K562 (cell line): Measurements from ENCODE around the gene BDNF. TPM values are rescaled to one million over a fixed set of nuclear protein-coding genes. Genes with fewer than 3 reads are reported as not detected.

Source experiments
- ATAC-seq: fragments of 200-7000 bp; cut with Tn5 transposase; 3 replicates; pipeline ENCODE4 v1.9.1; 2020; ENCODE audit warnings: moderate library complexity
- BruUV-seq: library from RNA; stranded (reverse); fragments of 400-500 nt; replicated peaks from 2 replicates; lab custom pipeline; 2021; lab: Mats Ljungman, UMichigan
- CTCF ChIA-PET: fragments of 300-600 bp; formaldehyde crosslinking; extraction: SDS; loops from one replicate; lab custom pipeline; 2021; ENCODE audit warnings: low intra/inter-chr PET ratio; lab: Yijun Ruan, JAX
- POLR2A ChIA-PET: fragments of 300-600, 350-650 bp; sonication (Branson Sonifier 250); formaldehyde crosslinking; extraction: SDS; loops from one replicate; lab custom pipeline; 2021; ENCODE audit warnings: antibody characterized with exemption, inconsistent platforms; lab: Yijun Ruan, JAX
- DNase-seq, 4 experiments: peaks; one replicate each; pipeline versions ENCODE4 v3.0.0 to v3.0.0-alpha.2; 2011 to 2018; ENCODE audit warnings: low spot score in 3 of 4, mixed read lengths in 3 of 4; ENCODE audit errors: extremely low read depth in 1 of 4
- FAIRE-seq: peaks from 2 replicates; lab custom pipeline; 2011; peaks lifted over from hg19 to GRCh38; lab: Jason Lieb, UNC
- H2AFZ ChIP-seq: 2 replicates; pipeline ENCODE4 v1.6.0; 2011; ENCODE audit warnings: low read depth, low read length, control low read depth, inconsistent platforms
- H3K27ac ChIP-seq: fragments of 200-600 bp; 3 replicates; pipeline ENCODE4 v1.8.0; 2011; ENCODE audit warnings: low read depth, mild to moderate bottlenecking, control low read depth, inconsistent platforms, low read length, moderate library complexity, mixed read lengths; ENCODE audit errors: extremely low read depth
- H3K27me3 ChIP-seq, 2 experiments: fragments of 300-600 bp in 1 of 2; 2 replicates in 1 of 2; 3 replicates in 1 of 2; pipeline versions ENCODE4 v1.6.0 to v1.8.0; 2011; ENCODE audit warnings: inconsistent platforms in 2 of 2, low read length in 2 of 2, mild to moderate bottlenecking in 1 of 2, mixed read lengths in 1 of 2, moderate library complexity in 1 of 2; ENCODE audit not compliant: control insufficient read depth in 2 of 2, insufficient read depth in 2 of 2
- H3K36me3 ChIP-seq: fragments of 300-600 bp; 3 replicates; pipeline ENCODE4 v1.8.0; 2011; ENCODE audit warnings: mild to moderate bottlenecking, low read length, inconsistent platforms; ENCODE audit not compliant: control insufficient read depth, insufficient read depth
- H3K4me1 ChIP-seq, 2 experiments: fragments of 200-600 bp in 1 of 2; replicated peaks in 1 of 2; 2 replicates in 1 of 2; 3 replicates in 1 of 2; pipeline versions ENCODE4 v1.5.1 to v1.8.0; 2011; ENCODE audit warnings: inconsistent platforms in 2 of 2, low read length in 2 of 2, mild to moderate bottlenecking in 1 of 2, mixed read lengths in 1 of 2, moderate library complexity in 1 of 2; ENCODE audit not compliant: control insufficient read depth in 2 of 2, insufficient read depth in 2 of 2
- H3K4me2 ChIP-seq: 2 replicates; pipeline ENCODE4 v1.6.1; 2011; ENCODE audit warnings: low read length, control low read depth, inconsistent platforms, mixed read lengths; ENCODE audit not compliant: insufficient read depth
- H3K4me3 ChIP-seq: fragments of 200-600 bp; sonication (generic), shearing (Covaris generic); 2 replicates; pipeline ENCODE4 v1.5.1; 2016; ENCODE audit warnings: control low read depth, inconsistent platforms
- H3K79me2 ChIP-seq: fragments of 200-600 bp; 3 replicates; pipeline ENCODE4 v1.8.0; 2011; ENCODE audit warnings: low read length, inconsistent platforms; ENCODE audit not compliant: control insufficient read depth, insufficient read depth
- H3K9ac ChIP-seq, 2 experiments: 2 replicates each; pipeline versions ENCODE4 v1.6.0 to v1.6.1; 2011; ENCODE audit warnings: low read depth in 2 of 2, low read length in 2 of 2, control low read depth in 1 of 2, inconsistent platforms in 1 of 2, mild to moderate bottlenecking in 1 of 2, mixed read lengths in 1 of 2; ENCODE audit not compliant: insufficient read depth in 1 of 2
- H3K9me1 ChIP-seq: one replicate; pipeline ENCODE4 v1.6.0; 2011; ENCODE audit warnings: inconsistent platforms, mild to moderate bottlenecking, low read length, moderate library complexity; ENCODE audit not compliant: control insufficient read depth, insufficient read depth
- H3K9me3 ChIP-seq: replicated peaks from 2 replicates; pipeline ENCODE4 v1.5.1; 2011; ENCODE audit warnings: low read depth, low read length, inconsistent platforms; ENCODE audit not compliant: control insufficient read depth, insufficient read depth
- H4K20me1 ChIP-seq: replicated peaks from 2 replicates; pipeline ENCODE4 v1.6.1; 2011; ENCODE audit warnings: low read length, inconsistent platforms, mixed read lengths; ENCODE audit not compliant: control insufficient read depth, insufficient read depth
- BCL6 ChIP-seq: fragments of 250-450 bp; sonication (Bioruptor Pico); IDR thresholded peaks from 2 replicates; pipeline ENCODE4 v1.4.0; 2020
- CBFA2T3 ChIP-seq: fragments of 450-650 bp; IDR thresholded peaks from 2 replicates; pipeline ENCODE4 v1.6.1; 2017
- CHD4 ChIP-seq: fragments of 200-600 bp; sonication (generic); IDR thresholded peaks from 3 replicates; pipeline ENCODE4 v1.6.1; 2012; ENCODE audit warnings: low read depth, mild to moderate bottlenecking, mixed read lengths, low read length, inconsistent platforms; ENCODE audit not compliant: insufficient read depth, insufficient replicate concordance, poor library complexity, severe bottlenecking
- FOXP4 ChIP-seq: sonication (generic); formaldehyde crosslinking; IDR thresholded peaks from 2 replicates; pipeline ENCODE4 v1.8.0; 2022; ENCODE audit warnings: mild to moderate bottlenecking, missing genetic modification reagents, borderline replicate concordance
- FUS ChIP-seq: fragments of 200-400 bp; formaldehyde crosslinking; optimal IDR thresholded peaks from 2 replicates; pipeline ENCODE3; 2017; ENCODE audit warnings: low read depth, low read length
- HNRNPUL1 ChIP-seq: fragments of 200-400 bp; formaldehyde crosslinking; IDR thresholded peaks from 2 replicates; pipeline ENCODE4 v1.6.1; 2017; ENCODE audit warnings: low read length
- MTA1 ChIP-seq: fragments of 450-650 bp; IDR thresholded peaks from 2 replicates; pipeline ENCODE4 v1.6.1; 2017; ENCODE audit warnings: borderline replicate concordance
- MYC ChIP-seq, 2 experiments: fragments of 250-450 bp in 1 of 2; sonication (Bioruptor Pico) in 1 of 2; IDR thresholded peaks; 2 replicates each; pipeline versions ENCODE4 v1.5.1 to v1.6.1; 2012 to 2021; ENCODE audit warnings: low read depth in 2 of 2, borderline replicate concordance in 1 of 2, improper control_type of control experiment in 1 of 2, low read length in 1 of 2, mild to moderate bottlenecking in 1 of 2, moderate library complexity in 1 of 2
- ZBTB49 ChIP-seq: sonication (generic); formaldehyde crosslinking; IDR thresholded peaks from 2 replicates; pipeline ENCODE4 v1.8.0; 2022; ENCODE audit warnings: missing genetic modification reagents, mild to moderate bottlenecking, borderline replicate concordance
- ZNF212 ChIP-seq: fragments of 450-650 bp; formaldehyde crosslinking; IDR thresholded peaks from 2 replicates; pipeline ENCODE4 v1.4.0; 2020; ENCODE audit warnings: mild to moderate bottlenecking
- WGBS: fragments of 100-300 bp; shearing (Covaris generic); methylation state at CpG from one replicate; pipeline ENCODE4 v1.1.6; 2016; ENCODE audit warnings: low coverage, mixed read lengths; ENCODE audit not compliant: insufficient coverage; ENCODE audit errors: missing lambda C conversion rate; 5-methylcytosine and 5-hydroxymethylcytosine counted together
- in situ Hi-C: fragments of 300-500 bp; cut with MboI; formaldehyde crosslinking; loops from 4 replicates; pipeline ENCODE4 v1.15.0; 2018; ENCODE audit warnings: inconsistent platforms, mixed read lengths
- intact Hi-C: fragments of 100-400 bp; cut with micrococcal nuclease; formaldehyde crosslinking; loops from 2 replicates; pipeline ENCODE4 v1.14.2; 2022
- polyA plus RNA-seq, 8 experiments: library from polyadenylated mRNA; depleted of rRNA in 4 of 8; stranded (reverse) in 5 of 8; unstranded in 3 of 8; fragments of >200 nt; fragmentation: Nextera tagmentation in 2 of 8; fragmentation: Illumina TruSeq in 1 of 8; extraction: Ambion mirVana in 2 of 8; extraction: Trizol in 1 of 8; gene quantifications; 2 replicates each; pipeline versions ENCODE4 v1.2.1 to v1.2.3, GENCODE V29; 2011 to 2014; ENCODE audit warnings: inconsistent platforms in 1 of 8, missing spikeins in 1 of 8
- total RNA-seq, 7 experiments: library from RNA; depleted of rRNA in 6 of 7; stranded (reverse); fragments of >200 nt in 6 of 7; fragmentation: Illumina TruSeq in 2 of 7; extraction: Trizol in 2 of 7; gene quantifications; 2 replicates each; pipeline versions ENCODE4 v1.2.1 to v1.2.3, GENCODE V29; 2011 to 2021; ENCODE audit warnings: low replicate concordance in 1 of 7

BDNF gene
- total and polyA plus RNA-seq, 9 of the 15 experiments (the other 6 are each of a cell fraction or from before 2014, with no cell fraction given): 0.04 TPM; not detected in 8

- POLR2A ChIA-PET: no interaction called here
- in situ Hi-C loops: no loop called here
Observed at GRCh38 chr11:27660171-27660570, 40.1 kb downstream of the BDNF start.

More at GRCh38 chr11:27660171-27660570, 40.1 kb downstream of the BDNF start:
- BruUV-seq: no TSS peak
- CTCF ChIA-PET: no interaction called here
- WGBS: 2% methylated on average over 3 of the region's 3 CpGs
- Histone ChIP-seq H3K79me2 (no peaks in the 10 kb centered on the region), H3K4me2 (no peak overlapping the region), H3K27me3 (peaks cover 0 to 7% of the 10 kb centered on the region in 2 experiments; a peak in 1 of 5 replicates), H3K9me3 (no peaks in the 10 kb centered on the region), H3K36me3 (no peaks in the 10 kb centered on the region), H3K27ac (no peak overlapping the region), H3K4me3 (no peak overlapping the region), H2AFZ (no peak overlapping the region), H3K4me1 (no peaks in the 10 kb centered on the region), H4K20me1 (no peaks in the 10 kb centered on the region), H3K9ac (no peak overlapping the region), H3K9me1 (no peaks in the 10 kb centered on the region)
- intact Hi-C loops: no loop called here
- no peak for TF ChIP-seq CBFA2T3
- no peak for TF ChIP-seq ZNF212
- no peak for TF ChIP-seq FUS
- TF ChIP-seq MTA1: no peak
- TF ChIP-seq ZBTB49 (CRISPR knock-in tag): no peak
- TF ChIP-seq FOXP4 (CRISPR knock-in tag): no peak
- TF ChIP-seq CHD4: no peak
- TF ChIP-seq MYC (IDR thresholded peaks at IDR 0.05; ENCODE audit: low read depth, low read length): no peak
- TF ChIP-seq MYC (CRISPR knock-in tag; IDR thresholded peaks at IDR 0.05; ENCODE audit: borderline replicate concordance, low read depth): no peak
- TF ChIP-seq HNRNPUL1: no peak
- no peak for TF ChIP-seq BCL6 (CRISPR knock-in tag)
- FAIRE-seq (no peak), DNase-seq (no peak), ATAC-seq (no peak)
